Measurements from ENCODE around the gene NRSN2.
"Not testable (repeated sequence)": the region's sequence is repeated elsewhere in the genome, so short reads cannot be mapped to it uniquely, and the experiment has no call there.

NRSN2 gene

GRCh38 chr20:325045-325888 is 21.6 kb upstream of the NRSN2 start, which contains the start of gene SOX12:
TSS of gene SOX12 (plus strand) at chr20:325552. CDS start at chr20:325925, 373 bp downstream.
- peak; percentile 99 for DNase-seq (ENCODE audit: low spot score)

DNA sequence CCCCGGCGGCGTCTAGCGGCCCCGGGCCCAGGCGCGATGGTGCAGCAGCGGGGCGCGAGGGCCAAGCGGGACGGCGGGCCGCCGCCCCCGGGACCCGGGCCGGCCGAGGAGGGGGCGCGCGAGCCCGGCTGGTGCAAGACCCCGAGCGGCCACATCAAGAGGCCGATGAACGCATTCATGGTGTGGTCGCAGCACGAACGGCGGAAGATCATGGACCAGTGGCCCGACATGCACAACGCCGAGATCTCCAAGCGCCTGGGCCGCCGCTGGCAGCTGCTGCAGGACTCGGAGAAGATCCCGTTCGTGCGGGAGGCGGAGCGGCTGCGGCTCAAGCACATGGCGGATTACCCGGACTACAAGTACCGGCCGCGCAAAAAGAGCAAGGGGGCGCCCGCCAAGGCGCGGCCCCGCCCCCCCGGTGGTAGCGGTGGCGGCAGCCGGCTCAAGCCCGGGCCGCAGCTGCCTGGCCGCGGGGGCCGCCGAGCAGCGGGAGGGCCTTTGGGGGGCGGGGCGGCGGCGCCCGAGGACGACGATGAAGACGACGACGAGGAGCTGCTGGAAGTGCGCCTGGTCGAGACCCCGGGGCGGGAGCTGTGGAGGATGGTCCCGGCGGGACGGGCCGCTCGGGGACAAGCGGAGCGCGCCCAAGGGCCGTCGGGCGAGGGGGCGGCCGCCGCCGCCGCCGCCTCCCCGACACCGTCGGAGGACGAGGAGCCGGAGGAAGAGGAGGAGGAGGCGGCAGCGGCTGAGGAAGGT is 20.8 kb upstream of the NRSN2 start:
- peak; percentile 84 for DNase-seq (ENCODE audit: low spot score)

DNA sequence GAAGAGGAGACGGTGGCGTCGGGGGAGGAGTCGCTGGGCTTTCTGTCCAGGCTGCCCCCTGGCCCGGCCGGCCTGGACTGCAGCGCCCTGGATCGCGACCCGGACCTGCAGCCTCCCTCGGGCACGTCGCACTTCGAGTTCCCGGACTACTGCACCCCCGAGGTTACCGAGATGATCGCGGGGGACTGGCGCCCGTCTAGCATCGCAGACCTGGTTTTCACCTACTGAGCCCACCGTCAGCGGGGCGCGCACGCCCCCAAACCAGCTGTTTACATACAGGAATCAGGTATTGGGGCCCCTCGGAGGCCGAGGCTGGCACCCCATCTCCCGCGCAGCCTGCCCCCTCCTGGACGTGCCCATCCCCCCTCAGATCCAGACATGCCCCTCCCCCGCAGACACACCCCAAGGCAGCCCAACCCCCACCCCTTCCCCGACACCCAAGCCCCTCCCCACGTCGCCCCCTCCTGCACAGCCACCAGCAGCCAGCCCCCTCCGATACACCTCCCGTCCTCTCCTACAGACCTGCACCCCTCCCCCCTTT is 20.2 kb upstream of the NRSN2 start:
- no peak for DNase-seq (ENCODE audit: low spot score)

DNA sequence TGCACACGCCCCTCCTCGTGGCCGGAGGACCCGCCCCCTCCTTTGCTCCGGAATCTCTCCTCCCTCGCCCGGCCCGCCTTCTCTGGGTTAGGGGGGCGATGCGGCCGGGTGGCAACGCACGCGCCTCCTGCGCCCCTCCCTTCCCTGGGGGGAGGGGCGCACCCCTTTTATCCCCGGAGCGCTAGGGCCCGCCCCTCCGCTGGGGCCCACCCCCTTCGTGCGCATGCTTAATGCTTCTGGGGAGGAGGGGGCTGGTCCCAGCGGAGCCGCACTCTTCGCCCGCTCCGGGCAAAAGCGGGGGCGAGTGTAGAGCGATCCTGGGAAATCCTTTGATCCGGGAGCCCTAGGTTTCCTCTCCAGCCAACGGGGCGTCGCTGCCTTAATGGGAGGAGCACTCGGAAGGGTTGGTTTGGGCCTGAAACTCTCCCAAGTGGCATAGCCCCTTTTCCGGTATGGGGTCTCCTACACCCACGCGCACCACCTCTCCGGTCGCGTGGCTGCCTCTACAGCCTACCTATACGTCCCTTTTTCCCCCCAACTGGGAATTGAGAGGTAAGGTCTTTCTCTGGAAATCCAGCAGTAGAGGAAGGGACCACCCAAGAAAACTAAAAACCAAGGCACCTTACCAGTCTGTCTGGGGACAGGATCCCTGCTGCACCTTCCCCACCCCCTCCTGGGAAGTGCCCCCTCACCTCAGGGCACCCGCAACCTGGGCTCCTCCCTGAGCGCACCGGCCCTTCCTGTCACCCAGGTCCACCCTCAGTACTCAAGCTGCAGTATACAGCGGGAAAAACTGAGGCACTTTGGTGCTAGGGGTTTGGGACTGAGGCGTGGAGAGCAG is 19.5 kb upstream of the NRSN2 start:
- DNase-seq (ENCODE audit: low spot score) = peak; percentile 95

DNA sequence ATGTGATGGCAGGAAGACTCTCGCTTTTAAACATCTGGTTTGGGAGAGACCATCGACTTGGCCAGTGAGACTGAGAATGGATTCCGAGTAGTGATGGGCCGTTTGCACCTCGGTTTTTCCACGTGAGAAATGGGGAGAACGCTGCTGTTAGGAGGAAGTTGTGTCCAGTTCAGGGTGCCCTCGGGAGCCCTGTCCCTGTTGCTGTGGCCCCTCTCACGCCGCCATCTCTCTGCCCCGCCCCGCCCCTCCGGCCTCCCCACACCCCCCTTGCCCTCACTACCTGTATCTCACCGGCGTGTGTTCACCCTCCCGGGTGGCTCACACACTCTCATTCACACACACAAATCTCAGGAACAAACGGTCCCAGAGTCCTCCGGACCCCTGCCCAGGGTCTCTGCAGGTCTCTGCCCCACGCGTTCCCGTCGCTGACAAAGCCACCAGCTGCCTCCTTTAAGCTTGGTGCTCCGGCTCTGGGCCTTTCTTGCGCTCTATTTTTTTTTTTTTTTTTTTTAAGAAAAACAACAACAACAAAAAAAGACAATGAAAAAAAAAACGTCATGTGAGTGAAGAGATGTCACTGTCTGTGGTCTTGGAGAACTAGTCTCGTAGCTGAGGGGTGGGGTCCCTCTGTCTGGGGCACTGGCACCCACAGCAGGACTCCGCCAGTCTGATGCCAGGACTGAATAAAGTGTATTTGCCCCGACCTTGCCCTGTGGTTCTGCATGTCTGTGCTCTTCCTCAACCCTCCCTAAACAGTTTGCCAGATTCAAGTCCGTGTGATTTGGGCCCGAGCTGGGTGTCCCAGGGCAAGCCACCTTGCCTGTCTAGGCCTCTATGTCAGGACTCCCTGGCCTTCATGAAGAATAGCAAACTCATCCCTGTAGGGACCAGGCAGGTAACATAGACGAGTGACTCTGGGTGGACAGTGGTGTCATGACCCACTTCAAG is 18.6 kb upstream of the NRSN2 start:
- no peak for DNase-seq (ENCODE audit: low spot score)

DNA sequence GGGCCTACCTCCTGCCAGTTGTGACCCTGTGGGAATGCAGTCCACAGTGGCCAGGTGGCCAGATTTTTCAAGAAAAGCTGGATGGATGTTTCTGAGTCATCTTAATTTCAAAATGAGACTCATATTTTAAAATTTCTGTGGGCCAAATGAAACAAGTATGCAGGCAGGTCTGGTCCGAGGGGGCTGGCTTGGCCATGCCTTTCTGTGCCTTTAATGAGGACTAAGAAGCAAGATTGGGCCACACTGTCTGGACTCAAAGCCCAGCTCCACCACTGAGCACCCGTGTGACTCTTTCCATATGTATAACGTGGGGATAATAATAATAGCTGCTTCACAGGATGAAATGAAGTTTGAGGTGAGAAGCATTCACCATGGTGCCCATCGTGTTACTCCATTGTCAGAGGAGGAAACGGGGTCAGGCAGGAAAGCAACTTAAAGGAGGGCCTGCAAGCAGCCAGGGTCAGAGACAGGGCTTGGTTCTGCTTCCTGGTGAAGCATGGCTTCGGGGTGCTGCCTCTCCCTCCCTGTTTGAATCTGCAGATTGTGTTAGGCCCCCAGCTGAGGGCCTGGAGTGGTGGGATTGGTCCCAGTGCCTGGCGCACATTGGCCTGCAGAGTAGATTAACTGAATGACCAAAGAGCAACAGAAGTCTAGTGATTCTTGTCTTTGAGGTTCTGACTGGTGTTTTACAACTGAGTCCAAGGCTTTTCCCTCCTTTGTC is 17.8 kb upstream of the NRSN2 start:
- DNase-seq (ENCODE audit: low spot score) = no peak

DNA sequence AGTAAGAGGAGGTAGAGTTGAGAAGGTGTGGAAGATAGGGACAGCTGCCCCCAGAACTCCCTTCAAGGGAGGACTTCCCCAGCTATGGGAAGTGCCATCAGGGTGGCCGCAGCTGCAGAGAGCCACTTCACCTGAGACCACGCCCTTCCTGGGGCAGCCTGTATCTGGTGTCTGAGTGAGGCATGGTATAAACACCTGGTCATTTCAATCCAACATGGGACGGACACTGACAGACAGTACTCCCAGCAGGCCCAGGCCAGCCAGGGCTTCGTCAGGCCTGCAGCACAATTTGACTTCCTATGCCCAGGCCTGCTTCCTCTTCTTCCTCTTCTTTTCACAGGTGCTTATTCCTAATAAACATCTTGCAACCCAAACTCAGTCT is 17.1 kb upstream of the NRSN2 start:
- no peak for DNase-seq (ENCODE audit: low spot score)

GRCh38 chr20:330233-331149 is 16.4 kb upstream of the NRSN2 start:
- DNase-seq (ENCODE audit: low spot score) = peak; percentile 65

- no peak for DNase-seq (ENCODE audit: low spot score)
These were observed 12.3 kb upstream of the NRSN2 start for GRCh38 chr20:334578-334977.

GRCh38 chr20:336040-336439 is 10.9 kb upstream of the NRSN2 start:
- not testable (repeated sequence) for DNase-seq (ENCODE audit: low spot score)

DNA sequence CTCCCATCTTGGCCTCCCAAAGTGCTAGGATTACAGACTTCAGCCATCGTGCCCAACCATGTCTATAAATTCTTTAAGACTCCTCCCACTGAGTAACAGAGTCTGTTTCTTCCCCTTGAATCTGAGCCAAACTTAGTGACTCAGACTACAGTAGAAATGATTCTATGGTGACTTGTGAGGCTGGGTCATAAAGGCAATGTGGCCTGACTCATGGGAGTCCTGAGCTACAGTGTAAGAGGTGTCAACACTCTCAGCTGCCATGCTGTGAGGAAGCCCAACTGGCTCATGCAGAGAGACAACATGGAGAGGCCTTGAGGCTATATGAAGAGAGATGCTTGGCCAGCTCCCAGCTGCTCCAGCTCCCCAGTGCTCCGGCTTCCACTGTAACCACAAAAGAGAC is 5.2 kb upstream of the NRSN2 start:
- no peak for DNase-seq (ENCODE audit: low spot score)

DNA sequence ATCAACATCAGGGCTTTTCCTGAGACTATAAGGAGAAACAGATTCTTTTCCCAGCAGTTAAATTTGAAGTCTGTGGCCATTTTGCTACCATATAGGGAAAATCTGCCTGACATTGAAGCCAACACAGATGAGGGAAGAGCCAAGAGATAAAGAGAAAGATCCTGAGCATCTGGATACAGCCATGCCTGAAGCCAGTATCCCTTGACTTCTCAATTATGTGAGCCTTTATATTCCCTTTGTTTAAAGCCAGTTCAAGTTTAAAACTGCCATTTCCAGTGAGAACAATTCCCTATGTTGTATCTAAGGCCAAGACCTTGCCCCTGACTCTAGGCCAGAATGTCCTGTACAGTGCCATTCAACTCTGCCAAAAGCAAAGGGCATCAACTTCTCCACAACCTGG is 3.8 kb upstream of the NRSN2 start:
- no peak for DNase-seq (ENCODE audit: low spot score)

DNA sequence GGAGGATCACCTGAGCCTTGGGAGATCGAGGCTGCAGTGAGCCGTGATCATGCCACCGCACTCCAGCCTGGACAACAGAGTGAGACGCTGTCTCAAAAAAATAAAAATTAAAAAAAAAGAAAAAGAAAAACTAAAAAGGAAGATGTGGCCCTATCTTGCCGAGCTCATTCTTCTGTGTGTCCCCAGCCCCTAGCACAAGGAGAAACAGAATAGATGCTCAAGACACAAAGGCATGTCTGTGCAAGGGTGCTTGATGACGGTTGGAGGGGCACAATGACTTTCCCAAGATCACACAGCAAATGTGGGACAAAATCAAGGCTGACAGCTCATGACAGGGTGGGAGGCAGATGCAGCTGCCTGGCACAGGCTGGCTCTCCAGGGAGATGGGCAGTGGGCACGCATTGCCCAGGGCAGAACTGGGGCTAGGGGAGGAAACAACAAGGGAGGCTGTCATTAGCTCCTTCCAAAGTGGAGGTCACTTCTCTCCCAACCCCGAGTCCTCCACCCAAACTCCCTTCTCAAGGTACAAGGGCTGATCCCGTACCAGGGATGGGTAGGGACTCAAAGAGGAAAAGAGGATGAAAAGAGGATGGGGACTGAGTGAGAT is 775 bp upstream of the NRSN2 start:
- DNase-seq (ENCODE audit: low spot score) = no peak

DNA sequence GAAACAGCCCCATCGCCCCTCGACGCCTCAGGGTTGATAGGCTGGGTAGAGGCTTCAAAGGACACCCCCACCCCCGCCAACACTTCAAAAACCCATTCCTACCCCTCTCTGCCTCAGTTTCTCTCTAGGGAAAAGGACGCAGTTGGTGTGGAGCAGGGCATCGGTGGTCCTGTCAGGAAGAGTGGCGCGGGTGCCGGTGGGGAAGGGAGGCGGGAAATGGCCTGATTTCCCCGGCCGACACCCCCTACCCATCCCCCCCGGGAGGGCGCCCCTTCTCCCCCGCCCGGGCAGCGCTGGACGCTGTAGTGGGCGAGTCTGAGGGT is 367 bp downstream of the NRSN2 start:
- no peak for DNase-seq (ENCODE audit: low spot score)

DNA sequence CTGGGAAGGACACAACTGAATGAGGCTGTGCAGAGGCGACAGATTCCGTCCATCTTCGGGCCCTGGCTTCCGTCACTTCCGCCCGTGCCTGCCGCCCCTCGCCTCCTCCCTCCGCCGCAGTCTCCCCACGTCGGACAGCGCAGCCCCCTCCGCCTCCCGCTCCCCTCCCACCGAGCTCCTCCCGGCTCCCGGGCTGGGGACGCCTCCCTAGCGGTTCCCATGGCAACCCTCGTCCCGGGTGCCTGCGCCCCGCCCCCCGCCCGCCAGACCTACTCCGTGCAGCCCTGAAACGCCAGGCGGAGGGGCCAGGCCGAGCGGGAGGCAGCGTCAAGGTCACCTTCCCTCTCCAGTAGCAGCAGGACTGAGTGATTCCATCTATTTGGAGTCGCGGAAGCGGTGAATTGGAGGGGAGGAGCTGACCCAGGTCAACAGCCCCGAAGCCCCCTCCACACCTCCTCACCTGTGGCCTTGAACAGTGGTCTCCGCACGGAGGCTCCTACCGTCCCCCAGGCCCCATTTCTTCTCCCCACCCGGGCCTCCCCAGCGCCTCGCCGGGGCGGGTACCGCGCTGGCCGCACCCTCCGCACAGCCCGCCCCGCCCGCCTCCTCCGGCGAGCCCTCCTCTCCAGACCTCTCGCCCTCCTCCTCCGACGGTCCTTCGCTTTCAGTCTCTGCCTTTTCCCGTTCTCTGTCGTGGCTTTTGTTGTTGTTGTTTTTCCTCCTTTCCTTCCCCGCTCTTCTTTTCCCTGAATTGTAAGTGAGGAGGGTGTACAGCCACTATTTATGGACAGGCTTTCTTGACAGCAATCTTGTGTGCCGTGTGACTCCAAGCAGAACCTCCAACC is 951 bp downstream of the NRSN2 start:
- peak; percentile 97 for DNase-seq (ENCODE audit: low spot score)

DNA sequence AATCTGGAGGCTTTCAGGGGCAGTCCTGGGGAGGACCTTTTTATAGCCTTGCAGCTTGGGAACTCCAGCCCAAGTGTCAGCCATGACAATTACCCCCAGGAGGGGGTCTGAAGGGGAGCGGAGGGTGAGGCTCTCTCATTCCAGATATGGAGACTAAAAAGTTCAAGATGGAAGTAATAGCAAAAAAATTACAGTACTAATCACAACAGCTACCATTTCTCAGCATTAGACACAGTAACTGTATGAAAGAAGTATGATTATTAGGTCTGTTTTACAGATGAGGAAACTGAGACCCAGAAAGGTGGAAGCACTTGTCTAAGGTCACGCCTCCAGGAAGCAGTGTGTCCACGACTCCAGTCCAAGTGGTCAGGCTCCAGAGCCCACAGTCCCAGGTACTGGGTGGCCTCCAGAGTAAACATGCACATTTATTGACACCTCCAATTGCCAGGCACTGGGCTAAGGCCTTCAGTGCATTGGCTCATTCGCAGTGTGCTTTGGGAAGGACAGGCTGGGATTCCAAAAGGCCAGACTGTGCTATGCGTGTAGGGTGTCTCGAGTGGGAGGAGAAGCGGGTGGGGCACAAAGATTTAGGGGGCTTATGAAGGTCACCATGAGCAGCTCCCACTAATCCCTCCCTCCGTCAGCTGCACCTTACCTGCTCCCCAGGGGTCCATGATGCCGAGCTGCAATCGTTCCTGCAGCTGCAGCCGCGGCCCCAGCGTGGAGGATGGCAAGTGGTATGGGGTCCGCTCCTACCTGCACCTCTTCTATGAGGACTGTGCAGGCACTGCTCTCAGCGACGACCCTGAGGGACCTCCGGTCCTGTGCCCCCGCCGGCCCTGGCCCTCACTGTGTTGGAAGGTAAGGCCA is 2.3 kb downstream of the NRSN2 start:
- no peak for DNase-seq (ENCODE audit: low spot score)

GRCh38 chr20:353166-353565 is 6.3 kb downstream of the NRSN2 start:
- DNase-seq (ENCODE audit: low spot score) = no peak

All from ecto neural progenitor cell (in vitro differentiated cells).